ENCODE data around the gene KCNJ6.

KCNJ6 gene

GRCh38 chr21:37865156-37865555 is 51.1 kb downstream of the KCNJ6 start:
- DNase-seq: no peak

GRCh38 chr21:37863842-37864241 is 52.4 kb downstream of the KCNJ6 start:
- no peak for DNase-seq

- peak in 9 of 51 donors; percentile 1 to 15 (median 6) for DNase-seq
These were observed 53.7 kb downstream of the KCNJ6 start for GRCh38 chr21:37862536-37862935.

- no peak for DNase-seq
These were observed 54.7 kb downstream of the KCNJ6 start for GRCh38 chr21:37861561-37861960.

GRCh38 chr21:37860416-37860815 is 55.8 kb downstream of the KCNJ6 start:
- DNase-seq: no peak

GRCh38 chr21:37855647-37856625 is 60.3 kb downstream of the KCNJ6 start:
- DNase-seq: no peak

- DNase-seq: no peak
These were observed 61.0 kb downstream of the KCNJ6 start for GRCh38 chr21:37855271-37855646.

GRCh38 chr21:37849506-37850102 is 66.7 kb downstream of the KCNJ6 start:
- no peak for DNase-seq

- DNase-seq: no peak
These were observed 67.4 kb downstream of the KCNJ6 start for GRCh38 chr21:37848721-37849490.

GRCh38 chr21:37845535-37845934 is 70.7 kb downstream of the KCNJ6 start:
- no peak for DNase-seq

- DNase-seq: no peak
These were observed 73.1 kb downstream of the KCNJ6 start for GRCh38 chr21:37843191-37843590.

GRCh38 chr21:37842163-37842919 is 73.9 kb downstream of the KCNJ6 start:
- no peak for DNase-seq

GRCh38 chr21:37837381-37837780 is 78.9 kb downstream of the KCNJ6 start:
- no peak for DNase-seq

- no peak for DNase-seq
These were observed 80.8 kb downstream of the KCNJ6 start for GRCh38 chr21:37835481-37835880.

- DNase-seq: no peak
These were observed 83.0 kb downstream of the KCNJ6 start for GRCh38 chr21:37833301-37833700.

GRCh38 chr21:37829447-37829846 is 86.8 kb downstream of the KCNJ6 start:
- peak in 1 of 51 donors; percentile 52 for DNase-seq

GRCh38 chr21:37828991-37829390 is 87.3 kb downstream of the KCNJ6 start:
- DNase-seq: no peak

GRCh38 chr21:37828556-37828955 is 87.7 kb downstream of the KCNJ6 start:
- DNase-seq: no peak

- no peak for DNase-seq
These were observed 88.3 kb downstream of the KCNJ6 start for GRCh38 chr21:37827913-37828312.

GRCh38 chr21:37821786-37822450 is 94.3 kb downstream of the KCNJ6 start:
- DNase-seq: no peak

GRCh38 chr21:37821092-37821491 is 95.2 kb downstream of the KCNJ6 start:
- no peak for DNase-seq
